ES-I3 (cell line): ENCODE data around the gene STRADB.

ENCODE experiments used
- H3K36me3 ChIP-seq: 2 replicates; pipeline ENCODE4 v1.6.1; 2013; ENCODE audit warnings: mild to moderate bottlenecking, low read length, control low read depth, moderate library complexity; ENCODE audit not compliant: insufficient read depth
- H3K4me1 ChIP-seq: 2 replicates; pipeline ENCODE4 v1.6.1; 2013; ENCODE audit warnings: mild to moderate bottlenecking, control low read depth, low read length; ENCODE audit not compliant: insufficient read depth
- H3K9ac ChIP-seq: 2 replicates; pipeline ENCODE4 v1.6.1; 2013; ENCODE audit warnings: low read depth, mild to moderate bottlenecking, low read length, moderate library complexity
- H3K9me3 ChIP-seq: 2 replicates; pipeline ENCODE4 v1.6.1; 2013; ENCODE audit warnings: mild to moderate bottlenecking, low read length, moderate library complexity; ENCODE audit not compliant: control insufficient read depth, insufficient read depth

Gene STRADB

DNA sequence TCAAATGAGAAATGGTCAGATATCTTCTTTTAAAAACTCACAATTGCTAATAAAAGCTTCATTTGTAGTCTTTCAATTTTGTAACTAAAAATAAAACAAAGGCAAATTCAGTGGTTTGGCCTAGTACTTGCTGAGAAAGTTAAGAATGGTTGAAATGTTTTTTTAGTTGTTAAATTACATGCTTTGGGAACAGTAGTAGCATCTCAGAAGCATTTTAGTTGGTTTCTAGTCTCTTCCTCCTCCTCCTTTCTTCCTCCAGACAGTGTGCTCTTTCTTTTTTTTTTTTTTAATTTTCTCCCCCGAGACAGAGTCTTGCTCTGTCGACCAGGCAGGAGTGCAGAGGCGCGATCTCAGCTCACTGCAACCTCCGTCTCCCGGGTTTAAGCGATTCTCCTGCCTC is 10.1 kb upstream of the STRADB start:
- no peaks in the 10 kb centered on the region; the same call in 1 of the 2 replicates for H3K4me1 ChIP-seq
- H3K9me3 ChIP-seq = no peaks in the 10 kb centered on the region
- no peaks in the 10 kb centered on the region for H3K36me3 ChIP-seq
- no peak overlapping the region for H3K9ac ChIP-seq

GRCh38 chr2:201444746-201445465 is 6.6 kb upstream of the STRADB start:
- no peak overlapping the region for H3K9ac ChIP-seq
- H3K4me1 ChIP-seq = no peaks in the 10 kb centered on the region
- H3K36me3 ChIP-seq = no peaks in the 10 kb centered on the region
- no peaks in the 10 kb centered on the region for H3K9me3 ChIP-seq

DNA sequence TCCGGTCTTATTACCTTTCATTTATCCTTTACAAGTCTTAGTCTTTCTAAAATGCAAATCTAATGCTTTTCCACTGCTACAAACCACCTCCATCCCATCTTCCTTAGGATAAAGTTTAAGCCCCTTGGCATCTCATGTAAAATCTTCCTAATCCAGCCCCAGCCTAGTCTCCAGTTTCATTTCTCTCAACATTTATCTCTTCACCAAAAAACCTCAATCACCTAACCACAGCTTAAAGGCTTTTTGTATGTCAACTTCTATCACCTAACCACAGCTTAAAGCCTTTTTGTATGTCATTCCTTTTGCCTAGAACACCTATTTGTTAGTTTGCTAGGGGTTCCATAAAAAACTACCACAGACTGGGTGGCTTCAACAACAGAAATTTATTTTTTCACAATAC is 4.5 kb upstream of the STRADB start:
- Histone ChIP-seq H3K9me3 (no peaks in the 10 kb centered on the region), H3K4me1 (no peaks in the 10 kb centered on the region), H3K36me3 (no peaks in the 10 kb centered on the region), H3K9ac (no peak overlapping the region)

DNA sequence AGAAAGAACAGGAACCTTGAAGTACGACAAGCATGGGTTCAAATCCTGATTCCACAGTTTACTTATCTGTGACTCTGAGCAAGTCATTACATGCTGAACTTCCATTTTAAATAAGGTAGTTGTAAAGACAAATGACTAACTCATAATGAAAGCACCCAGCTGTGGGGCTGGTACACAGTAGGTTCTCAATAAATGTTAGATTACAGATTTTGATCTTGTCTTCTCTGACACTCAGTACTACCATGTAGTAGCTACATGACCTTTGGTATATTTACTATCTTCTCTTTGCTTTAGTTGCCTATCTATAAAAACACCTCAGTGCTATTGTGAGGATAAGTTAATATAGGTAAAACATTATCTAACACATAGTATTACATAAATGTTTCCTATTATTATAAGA is 3.5 kb upstream of the STRADB start:
- no peaks in the 10 kb centered on the region for H3K9me3 ChIP-seq
- H3K9ac ChIP-seq = no peak overlapping the region
- no peaks in the 10 kb centered on the region for H3K36me3 ChIP-seq
- 0 out of 2 replicates have a peak, but pooled peaks cover 4% of the 10 kb centered on the region for H3K4me1 ChIP-seq

DNA sequence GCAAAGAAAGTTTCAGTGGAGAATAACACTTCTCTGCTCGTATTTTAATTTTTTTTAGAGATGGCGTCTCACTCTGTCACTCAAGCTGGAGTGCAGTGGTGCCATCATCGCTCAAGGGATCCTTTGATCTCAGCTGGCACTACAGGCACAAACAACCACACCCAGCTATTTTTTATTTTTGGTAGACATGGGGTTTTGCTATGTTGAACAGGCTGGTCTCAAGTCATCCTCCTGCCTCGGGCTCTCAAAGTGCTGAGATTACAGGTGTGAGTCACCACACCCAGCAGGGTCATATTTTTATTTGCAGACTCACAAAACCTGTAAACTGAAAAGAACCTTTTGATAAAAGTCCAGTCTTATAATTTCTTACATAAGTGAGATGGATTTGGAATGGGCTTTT is 2.8 kb upstream of the STRADB start:
- 0 out of 2 replicates have a peak, but pooled peaks cover 4% of the 10 kb centered on the region for H3K4me1 ChIP-seq
- no peaks in the 10 kb centered on the region for H3K36me3 ChIP-seq
- H3K9ac ChIP-seq = no peak overlapping the region
- H3K9me3 ChIP-seq = no peaks in the 10 kb centered on the region

DNA sequence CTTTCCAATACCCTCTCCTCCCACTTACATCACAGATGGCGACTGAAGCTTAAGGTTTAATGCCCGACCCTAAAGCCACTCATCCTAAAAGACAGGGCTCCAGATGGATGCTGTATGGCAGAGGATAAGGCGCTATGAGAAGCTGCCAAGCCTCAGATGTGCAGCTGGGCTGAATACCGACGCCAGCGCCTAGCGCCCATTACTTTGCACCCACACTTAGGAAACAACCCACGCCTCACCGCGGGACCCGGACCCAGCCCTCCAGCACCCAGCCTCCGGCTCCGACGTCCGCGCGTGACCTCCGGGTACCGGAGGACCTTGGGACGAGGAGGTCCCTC is 617 bp upstream of the STRADB start:
- no peaks in the 10 kb centered on the region for H3K9me3 ChIP-seq
- H3K36me3 ChIP-seq = no peaks in the 10 kb centered on the region
- H3K4me1 ChIP-seq = 0 out of 2 replicates have a peak, but pooled peaks cover 4% of the 10 kb centered on the region
- H3K9ac ChIP-seq = peak overlapping the region; percentile 92

DNA sequence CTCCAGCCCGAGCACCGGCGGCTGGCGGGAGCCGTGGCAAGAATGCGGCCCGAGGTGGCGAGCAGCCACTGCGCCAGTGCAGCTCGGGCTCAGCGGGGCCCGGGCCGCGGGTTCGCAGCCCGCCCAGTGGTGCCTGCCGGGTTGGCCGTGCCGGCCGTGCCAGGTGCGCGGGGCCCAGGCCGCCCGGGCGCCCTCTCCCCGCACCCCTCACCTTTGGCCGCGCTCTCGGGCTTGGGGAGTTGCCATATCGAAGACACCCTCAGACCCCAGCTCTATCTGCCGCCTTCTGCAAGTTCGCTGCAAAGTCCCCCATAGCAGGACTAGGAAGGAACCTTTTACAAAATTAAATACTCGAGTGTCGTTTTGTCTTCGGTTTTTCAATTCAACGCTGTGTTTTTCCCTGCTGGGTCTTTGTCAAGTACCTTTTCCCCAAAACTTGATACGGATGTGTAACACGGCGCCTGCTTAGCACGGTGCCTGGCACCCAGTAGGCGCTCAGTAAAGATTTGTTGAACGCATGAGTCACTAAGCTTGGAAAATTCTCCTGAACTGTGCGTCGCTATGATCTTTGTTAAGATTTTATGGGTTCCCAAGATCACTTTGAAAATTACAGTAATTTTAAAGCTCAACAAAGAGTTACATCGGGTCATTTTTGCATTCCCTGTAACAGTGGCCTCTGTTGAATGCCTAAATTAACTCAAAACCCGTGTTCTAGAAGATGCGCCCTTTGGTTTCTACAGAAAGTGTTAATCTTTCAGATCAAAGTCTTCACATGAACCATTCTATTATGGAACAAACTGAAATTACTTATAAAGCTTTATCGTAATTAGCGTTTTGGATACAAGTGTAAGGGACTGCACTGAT is 750 bp downstream of the STRADB start:
- no peaks in the 10 kb centered on the region for H3K9me3 ChIP-seq
- no peaks in the 10 kb centered on the region for H3K36me3 ChIP-seq
- 0 out of 2 replicates have a peak, but pooled peaks cover 4% of the 10 kb centered on the region for H3K4me1 ChIP-seq
- peak overlapping the region; percentile 92 for H3K9ac ChIP-seq

GRCh38 chr2:201452922-201453643 is 1.5 kb downstream of the STRADB start:
- H3K9ac ChIP-seq = 0 out of 2 replicates have a peak overlapping the region, but pooled peaks have one; percentile 92
- no peaks in the 10 kb centered on the region for H3K36me3 ChIP-seq
- H3K4me1 ChIP-seq = 0 out of 2 replicates have a peak, but pooled peaks cover 4% of the 10 kb centered on the region
- H3K9me3 ChIP-seq = no peaks in the 10 kb centered on the region

- H3K9me3 ChIP-seq = no peaks in the 10 kb centered on the region
- no peaks in the 10 kb centered on the region for H3K4me1 ChIP-seq
- H3K36me3 ChIP-seq = no peaks in the 10 kb centered on the region
- H3K9ac ChIP-seq = no peak overlapping the region
Measured at GRCh38 chr2:201458381-201458780, 6.8 kb downstream of the STRADB start.

GRCh38 chr2:201460532-201460931 is 9.0 kb downstream of the STRADB start:
- no peaks in the 10 kb centered on the region for H3K36me3 ChIP-seq
- H3K4me1 ChIP-seq = no peaks in the 10 kb centered on the region; the same call in 1 of the 2 replicates
- H3K9ac ChIP-seq = no peak overlapping the region
- H3K9me3 ChIP-seq = no peaks in the 10 kb centered on the region

DNA sequence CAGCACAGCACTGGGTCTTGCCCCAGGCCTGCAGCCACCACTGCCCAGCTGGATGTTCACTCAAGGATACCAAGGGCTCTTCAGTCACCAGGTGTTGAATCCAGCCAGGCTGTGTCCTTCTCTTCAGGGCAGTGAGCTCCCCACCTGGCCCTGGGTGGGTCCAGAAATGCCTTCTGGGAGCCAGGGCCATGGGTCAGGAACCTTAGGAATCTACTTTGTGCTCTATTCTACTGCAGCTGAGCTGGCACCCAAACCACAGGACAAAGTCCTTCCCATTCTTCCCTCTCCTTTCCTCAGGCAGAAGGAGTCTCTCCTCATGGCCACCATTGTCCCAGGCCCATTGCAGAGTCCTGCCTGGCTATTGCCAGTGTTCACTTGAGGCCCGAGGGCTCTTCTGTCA is 13.0 kb downstream of the STRADB start:
- Histone ChIP-seq H3K9ac (no peak overlapping the region), H3K9me3 (no peaks in the 10 kb centered on the region), H3K36me3 (no peaks in the 10 kb centered on the region)

GRCh38 chr2:201465524-201465971 is 14.0 kb downstream of the STRADB start:
- no peaks in the 10 kb centered on the region for H3K36me3 ChIP-seq
- H3K4me1 ChIP-seq = peaks cover 7% of the 10 kb centered on the region; the same call in 1 of the 2 replicates
- no peaks in the 10 kb centered on the region for H3K9me3 ChIP-seq
- H3K9ac ChIP-seq = no peak overlapping the region

More for the DNA sequence above, 13.0 kb downstream of the STRADB start:
- peaks cover 7% of the 10 kb centered on the region; the same call in 1 of the 2 replicates for H3K4me1 ChIP-seq

- no peaks in the 10 kb centered on the region for H3K9me3 ChIP-seq
- no peak overlapping the region for H3K9ac ChIP-seq
- peaks cover 10% of the 10 kb centered on the region; the same call in 1 of the 2 replicates for H3K4me1 ChIP-seq
- H3K36me3 ChIP-seq = no peaks in the 10 kb centered on the region
Measured at GRCh38 chr2:201466050-201466675, 14.6 kb downstream of the STRADB start.

DNA sequence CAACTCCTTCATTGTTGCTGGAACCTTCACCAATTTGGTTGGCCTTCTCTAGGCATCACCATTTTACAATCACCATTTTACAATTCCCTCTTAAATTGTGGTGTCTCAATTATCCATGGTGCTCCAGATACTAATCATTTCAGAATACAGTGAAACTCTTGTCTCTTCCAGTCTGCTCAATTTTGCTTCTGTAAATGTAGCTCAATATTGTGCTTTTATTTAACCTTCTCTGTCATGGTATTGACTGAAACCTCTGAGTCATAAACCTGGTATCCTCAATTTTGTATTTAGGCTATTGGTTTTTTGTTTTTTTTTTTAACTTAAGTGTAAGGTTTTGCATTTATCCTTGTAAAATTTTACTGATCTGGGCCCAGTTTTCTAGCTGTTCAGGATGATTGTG is 16.1 kb downstream of the STRADB start:
- Histone ChIP-seq H3K36me3 (no peaks in the 10 kb centered on the region), H3K9ac (no peak overlapping the region), H3K9me3 (no peaks in the 10 kb centered on the region), H3K4me1 (peaks cover 10% of the 10 kb centered on the region; the same call in 1 of the 2 replicates)
